Spleen (tissue), 11 donors: Measurements from ENCODE around the gene TXLNA. TPM values are rescaled to one million over a fixed set of nuclear protein-coding genes. Genes with fewer than 3 reads are reported as not detected.
A peak's percentile ranks its signal among the peaks of the same experiment; 100 is the strongest.

Source experiments
- DNase-seq: peaks from one replicate; pipeline ENCODE4 v3.0.0-alpha.2; 2020
- H3K27ac ChIP-seq, 8 donors: fragments of 200-600 bp; sonication (generic) in 7 of 8; 1 replicate in 4 of 8; 2 replicates in 4 of 8; pipeline versions ENCODE4 v1.5.0 to v1.8.0; 2016 to 2021; ENCODE audit warnings: inconsistent platforms in 4 of 8, mild to moderate bottlenecking in 4 of 8, moderate library complexity in 1 of 8
- H3K27me3 ChIP-seq, 7 donors: fragments of 200-600 bp; sonication (generic) in 6 of 7; replicated peaks in 1 of 7; 1 replicate in 4 of 7; 2 replicates in 3 of 7; pipeline versions ENCODE4 v1.5.0 to v1.8.0; 2016 to 2021; ENCODE audit warnings: inconsistent platforms in 3 of 7, mild to moderate bottlenecking in 1 of 7
- H3K36me3 ChIP-seq, 6 donors: fragments of 200-600 bp; sonication (generic) in 5 of 6; 1 replicate in 4 of 6; 2 replicates in 2 of 6; pipeline versions ENCODE4 v1.5.0 to v1.8.0; 2016 to 2021; ENCODE audit warnings: inconsistent platforms in 2 of 6
- H3K4me1 ChIP-seq, 6 donors: fragments of 200-600 bp; sonication (generic) in 5 of 6; 1 replicate in 3 of 6; 2 replicates in 3 of 6; pipeline versions ENCODE4 v1.5.0 to v1.8.0; 2016 to 2021; ENCODE audit warnings: inconsistent platforms in 3 of 6
- H3K4me3 ChIP-seq, 8 donors: fragments of 200-600 bp; sonication (generic) in 7 of 8; 1 replicate in 4 of 8; 2 replicates in 4 of 8; pipeline versions ENCODE4 v1.5.0 to v1.8.0; 2016 to 2021; ENCODE audit warnings: inconsistent platforms in 4 of 8, mild to moderate bottlenecking in 4 of 8, moderate library complexity in 2 of 8
- H3K9me3 ChIP-seq, 8 donors: fragments of 200-600 bp; sonication (generic) in 7 of 8; 1 replicate in 4 of 8; 2 replicates in 4 of 8; pipeline versions ENCODE4 v1.5.0 to v1.8.0; 2016 to 2021; ENCODE audit warnings: inconsistent platforms in 4 of 8
- POLR2A ChIP-seq, 3 donors: fragments of 450-650 bp; IDR thresholded peaks; one replicate each; pipeline ENCODE4 v1.5.1; 2017; ENCODE audit warnings: antibody characterized with exemption in 3 of 3, mild to moderate bottlenecking in 1 of 3
- POLR2AphosphoS5 ChIP-seq, 3 donors: sonication (generic); formaldehyde crosslinking; IDR thresholded peaks; one replicate each; pipeline ENCODE4 v1.5.1; 2017; ENCODE audit warnings: antibody characterized with exemption in 3 of 3
- WGBS, 5 donors: extraction: QIAGEN DNeasy Blood & Tissue Kit in 3 of 5; methylation state at CpG; one replicate each; pipeline versions ENCODE4 v1.1.5 to v1.1.7; 2013 to 2018; 5-methylcytosine and 5-hydroxymethylcytosine counted together
- intact Hi-C: fragments of 100-400 bp; cut with DNase I; formaldehyde crosslinking; loops from one replicate; pipeline ENCODE4 v1.15.0; 2023; ENCODE audit warnings: low total_unique reads
- polyA plus RNA-seq, 3 donors: library from polyadenylated mRNA; stranded (reverse); fragments of 200-250 nt; gene quantifications; one replicate each; pipeline ENCODE4 v1.2.1, GENCODE V29; 2013
- total RNA-seq, 7 donors: library from RNA; depleted of rRNA in 3 of 7; stranded (reverse); fragments of >200 nt in 3 of 7; fragmentation: NEBNext Ultra II Directional in 4 of 7; extraction: Animal tissue kit (Norgen Biotek cat#: 25700) in 4 of 7; gene quantifications; one replicate each; pipeline versions ENCODE4 v1.1.0 to v1.2.1, GENCODE V29; 2016 to 2021
- TF ChIP-seq, protein P1 (sequence below), 11 experiments: fragments of 200-600 bp in 7 of 11; fragments of 450-650 bp in 4 of 11; sonication (generic) in 4 of 11; IDR thresholded peaks in 8 of 11; conservative IDR thresholded peaks in 3 of 11; 1 replicate in 7 of 11; 2 replicates in 4 of 11; pipeline versions ENCODE4 v1.4.0 to v1.8.0; 2016 to 2021; ENCODE audit warnings: antibody characterized with exemption in 11 of 11, inconsistent platforms in 4 of 11, mild to moderate bottlenecking in 1 of 11
- donor health status: healthy with polysubstance abuse.
- donor health status: DM: no; HTN: no; CAD: no; lungs with moderate emphysema.
- donor health status: DM: no; HTN: no; CAD: no.
- donor health status: Bipolar disorder and iron deficiency.
- donor health status: healthy.
- donor health status: DM: no; HTN: no; CAD: no.
- donor health status: DM: yes; HTN: yes; CAD: no.

Gene TXLNA
- total and polyA plus RNA-seq, 10 donors: 8.7 to 49.3 (median 41.3) TPM

- TF ChIP-seq POLR2A (IDR thresholded peaks at IDR 0.05) (no peak), POLR2AphosphoS5 (IDR thresholded peaks at IDR 0.05) (no peak)
- TF ChIP-seq, protein P1, sequence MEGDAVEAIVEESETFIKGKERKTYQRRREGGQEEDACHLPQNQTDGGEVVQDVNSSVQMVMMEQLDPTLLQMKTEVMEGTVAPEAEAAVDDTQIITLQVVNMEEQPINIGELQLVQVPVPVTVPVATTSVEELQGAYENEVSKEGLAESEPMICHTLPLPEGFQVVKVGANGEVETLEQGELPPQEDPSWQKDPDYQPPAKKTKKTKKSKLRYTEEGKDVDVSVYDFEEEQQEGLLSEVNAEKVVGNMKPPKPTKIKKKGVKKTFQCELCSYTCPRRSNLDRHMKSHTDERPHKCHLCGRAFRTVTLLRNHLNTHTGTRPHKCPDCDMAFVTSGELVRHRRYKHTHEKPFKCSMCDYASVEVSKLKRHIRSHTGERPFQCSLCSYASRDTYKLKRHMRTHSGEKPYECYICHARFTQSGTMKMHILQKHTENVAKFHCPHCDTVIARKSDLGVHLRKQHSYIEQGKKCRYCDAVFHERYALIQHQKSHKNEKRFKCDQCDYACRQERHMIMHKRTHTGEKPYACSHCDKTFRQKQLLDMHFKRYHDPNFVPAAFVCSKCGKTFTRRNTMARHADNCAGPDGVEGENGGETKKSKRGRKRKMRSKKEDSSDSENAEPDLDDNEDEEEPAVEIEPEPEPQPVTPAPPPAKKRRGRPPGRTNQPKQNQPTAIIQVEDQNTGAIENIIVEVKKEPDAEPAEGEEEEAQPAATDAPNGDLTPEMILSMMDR (IDR thresholded peaks at IDR 0.05 in 8 of 11, conservative IDR thresholded peaks at IDR 0.05 in 3 of 11): no peak
- no peak for DNase-seq
- Histone ChIP-seq H3K9me3 (no peaks in the 10 kb centered on the region), H3K4me1 (peaks cover 9 to 57% (median 34%) of the 10 kb centered on the region in 6 donors), H3K27me3 (no peaks in the 10 kb centered on the region), H3K36me3 (peaks cover 8 to 67% (median 54%) of the 10 kb centered on the region in 6 donors), H3K27ac (peak overlapping the region in 1 of 8 donors; percentile 42), H3K4me3 (no peak overlapping the region)
- WGBS, 5 donors: 69 to 100% (median 88%) methylated on average over 1 of the region's 1 CpG
- intact Hi-C loops: no loop called here
Observed at GRCh38 chr1:32197074-32197473, 17.6 kb downstream of the TXLNA start.

GRCh38 chr1:32197837-32198236, 18.4 kb downstream of the TXLNA start:
- Histone ChIP-seq H3K36me3 (peaks cover 8 to 60% (median 47%) of the 10 kb centered on the region in 6 donors), H3K4me3 (no peak overlapping the region), H3K27ac (no peak overlapping the region), H3K4me1 (peaks cover 10 to 64% (median 37%) of the 10 kb centered on the region in 6 donors), H3K9me3 (no peaks in the 10 kb centered on the region), H3K27me3 (no peaks in the 10 kb centered on the region)
- intact Hi-C loops: no loop called here
- TF ChIP-seq POLR2A (IDR thresholded peaks at IDR 0.05): no peak
- TF ChIP-seq POLR2AphosphoS5 (IDR thresholded peaks at IDR 0.05): peak in 1 of 3 donors; percentile 63
- DNase-seq: no peak
- 74 to 95% (median 84%) methylated on average over 6 of the region's 6 CpGs for WGBS, 5 donors

- Histone ChIP-seq H3K36me3 (peaks cover 4 to 54% (median 41%) of the 10 kb centered on the region in 6 donors), H3K27me3 (no peaks in the 10 kb centered on the region), H3K27ac (no peak overlapping the region), H3K4me3 (no peak overlapping the region), H3K4me1 (peaks cover 10 to 70% (median 37%) of the 10 kb centered on the region in 6 donors), H3K9me3 (no peaks in the 10 kb centered on the region)
- intact Hi-C loops: no loop called here
- 89 to 98% (median 91%) methylated on average over 3 of the region's 3 CpGs for WGBS, 5 donors
- TF ChIP-seq POLR2AphosphoS5 (IDR thresholded peaks at IDR 0.05) (no peak), POLR2A (IDR thresholded peaks at IDR 0.05) (no peak)
- TF ChIP-seq, protein P1 (IDR thresholded peaks at IDR 0.05 in 8 of 11, conservative IDR thresholded peaks at IDR 0.05 in 3 of 11): no peak
- DNase-seq: no peak
Observed at GRCh38 chr1:32198237-32199042, 19.0 kb downstream of the TXLNA start.

- H3K4me1 ChIP-seq: peaks cover 10 to 72% (median 37%) of the 10 kb centered on the region in 6 donors
- 67 to 100% (median 85%) methylated on average over 3 to 4 of the region's 4 CpGs for WGBS, 5 donors
- intact Hi-C loops: no loop called here
- H3K27me3 ChIP-seq: no peaks in the 10 kb centered on the region
- no peaks in the 10 kb centered on the region for H3K9me3 ChIP-seq
- peak overlapping the region in 1 of 8 donors; percentile 91 for H3K4me3 ChIP-seq
- TF ChIP-seq POLR2A (IDR thresholded peaks at IDR 0.05) (no peak), POLR2AphosphoS5 (IDR thresholded peaks at IDR 0.05) (no peak)
- TF ChIP-seq, protein P1 (IDR thresholded peaks at IDR 0.05 in 8 of 11, conservative IDR thresholded peaks at IDR 0.05 in 3 of 11): no peak
- DNase-seq: no peak
- H3K27ac ChIP-seq: peak overlapping the region in 2 of 8 donors; percentile 83 to 89
- H3K36me3 ChIP-seq: peaks cover under 1 to 49% (median 33%) of the 10 kb centered on the region in 6 donors
Observed at GRCh38 chr1:32199043-32199716, 19.7 kb downstream of the TXLNA start.
